Measurements from ENCODE around the gene SMG7.

SMG7 gene

DNA sequence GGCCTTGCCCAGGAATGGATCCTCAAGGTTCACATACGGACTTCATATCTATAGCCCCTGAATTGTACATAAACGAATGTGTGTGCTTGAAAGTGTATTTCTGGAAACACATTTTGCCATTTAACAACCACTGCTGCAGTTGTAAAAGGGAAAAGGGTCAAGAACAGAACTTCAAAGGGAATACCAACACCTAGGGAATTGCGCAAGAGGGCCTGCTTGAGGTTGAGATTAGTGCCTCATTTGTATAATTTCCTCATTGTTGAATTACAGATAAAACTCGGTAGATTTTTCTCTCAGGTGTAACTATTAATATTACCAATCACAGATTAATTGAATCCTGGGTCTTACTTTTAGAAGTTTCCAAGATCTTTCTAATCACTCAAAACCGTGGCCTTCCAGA lies 111.8 kb downstream of the SMG7 start:
- no peak overlapping the region for H3K9ac ChIP-seq (ENCODE audit: low read depth in 1 of 2, low read length in 2 of 2)
- H3K27ac ChIP-seq (ENCODE audit: low read depth, low read length) = no peak overlapping the region
- no peaks in the 10 kb centered on the region for H3K36me3 ChIP-seq (ENCODE audit: control insufficient read depth in 1 of 2, insufficient read depth in 2 of 2, low read length in 2 of 2)
- H3K4me3 ChIP-seq (ENCODE audit: low read depth in 1 of 2, low read length in 2 of 2) = no peak overlapping the region
- peaks cover 11 to 13% of the 10 kb centered on the region in 2 donors for H3K4me1 ChIP-seq (ENCODE audit: control insufficient read depth in 1 of 2, insufficient read depth in 2 of 2, low read length in 2 of 2)
- no peaks in the 10 kb centered on the region for H3K9me3 ChIP-seq (ENCODE audit: control insufficient read depth in 1 of 2, low read length in 2 of 2)
- no peaks in the 10 kb centered on the region for H3K27me3 ChIP-seq (ENCODE audit: control insufficient read depth in 1 of 2, insufficient read depth in 2 of 2, low read length in 2 of 2)

DNA sequence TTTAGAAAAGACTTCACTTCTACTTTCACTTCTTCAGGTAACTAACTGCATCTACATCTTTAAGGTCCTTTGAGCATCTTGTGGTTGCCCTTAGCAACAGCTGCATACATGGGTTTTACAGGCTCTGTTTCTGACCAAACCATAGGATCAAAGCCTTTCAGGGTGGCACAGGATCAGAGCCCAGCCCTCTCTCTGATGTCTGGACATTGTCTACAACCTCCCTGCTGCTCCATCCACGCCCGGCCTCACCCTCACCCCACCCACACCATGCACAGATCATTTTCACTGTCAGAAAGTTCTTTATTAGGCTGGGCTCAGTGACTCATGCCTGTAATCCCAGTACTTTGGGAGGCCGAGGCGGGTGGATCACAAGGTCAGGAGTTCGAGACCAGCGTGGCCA lies 112.7 kb downstream of the SMG7 start:
- H3K27ac ChIP-seq (ENCODE audit: low read depth, low read length) = no peak overlapping the region
- no peaks in the 10 kb centered on the region for H3K9me3 ChIP-seq (ENCODE audit: control insufficient read depth in 1 of 2, low read length in 2 of 2)
- peaks cover 13% of the 10 kb centered on the region in 2 donors for H3K4me1 ChIP-seq (ENCODE audit: control insufficient read depth in 1 of 2, insufficient read depth in 2 of 2, low read length in 2 of 2)
- H3K36me3 ChIP-seq (ENCODE audit: control insufficient read depth in 1 of 2, insufficient read depth in 2 of 2, low read length in 2 of 2) = no peaks in the 10 kb centered on the region
- H3K4me3 ChIP-seq (ENCODE audit: low read depth in 1 of 2, low read length in 2 of 2) = no peak overlapping the region
- no peaks in the 10 kb centered on the region for H3K27me3 ChIP-seq (ENCODE audit: control insufficient read depth in 1 of 2, insufficient read depth in 2 of 2, low read length in 2 of 2)
- no peak overlapping the region for H3K9ac ChIP-seq (ENCODE audit: low read depth in 1 of 2, low read length in 2 of 2)

DNA sequence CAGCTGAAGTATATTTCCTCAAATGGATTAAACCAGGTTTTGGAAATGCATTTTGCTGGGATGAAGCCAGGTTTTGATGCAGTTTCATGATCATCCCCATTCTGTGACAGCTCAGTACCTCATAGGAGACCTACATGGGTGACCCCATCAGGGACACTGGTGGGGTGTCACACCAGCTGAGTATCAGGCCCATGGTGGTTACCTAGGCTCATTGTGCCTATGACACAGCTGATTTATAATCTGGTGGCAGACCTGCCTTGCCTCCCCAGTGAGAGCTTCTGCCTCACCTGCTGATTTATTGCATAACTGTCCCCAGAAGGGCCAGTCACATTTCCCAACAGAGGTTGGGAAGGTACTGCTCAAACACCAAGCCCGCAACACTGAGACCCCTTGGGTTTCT lies 114.2 kb downstream of the SMG7 start:
- Histone ChIP-seq H3K4me1 (ENCODE audit: control insufficient read depth in 1 of 2, insufficient read depth in 2 of 2, low read length in 2 of 2) (peaks cover 13 to 18% of the 10 kb centered on the region in 2 donors), H3K4me3 (ENCODE audit: low read depth in 1 of 2, low read length in 2 of 2) (no peak overlapping the region), H3K9ac (ENCODE audit: low read depth in 1 of 2, low read length in 2 of 2) (no peak overlapping the region), H3K36me3 (ENCODE audit: control insufficient read depth in 1 of 2, insufficient read depth in 2 of 2, low read length in 2 of 2) (no peaks in the 10 kb centered on the region), H3K27me3 (ENCODE audit: control insufficient read depth in 1 of 2, insufficient read depth in 2 of 2, low read length in 2 of 2) (no peaks in the 10 kb centered on the region), H3K9me3 (ENCODE audit: control insufficient read depth in 1 of 2, low read length in 2 of 2) (no peaks in the 10 kb centered on the region), H3K27ac (ENCODE audit: low read depth, low read length) (no peak overlapping the region)

GRCh38 chr1:183586926-183587325 lies 114.6 kb downstream of the SMG7 start:
- Histone ChIP-seq H3K27ac (ENCODE audit: low read depth, low read length) (no peak overlapping the region), H3K4me1 (ENCODE audit: control insufficient read depth in 1 of 2, insufficient read depth in 2 of 2, low read length in 2 of 2) (peaks cover 13 to 18% of the 10 kb centered on the region in 2 donors), H3K9me3 (ENCODE audit: control insufficient read depth in 1 of 2, low read length in 2 of 2) (no peaks in the 10 kb centered on the region), H3K27me3 (ENCODE audit: control insufficient read depth in 1 of 2, insufficient read depth in 2 of 2, low read length in 2 of 2) (no peaks in the 10 kb centered on the region), H3K36me3 (ENCODE audit: control insufficient read depth in 1 of 2, insufficient read depth in 2 of 2, low read length in 2 of 2) (no peaks in the 10 kb centered on the region), H3K4me3 (ENCODE audit: low read depth in 1 of 2, low read length in 2 of 2) (no peak overlapping the region), H3K9ac (ENCODE audit: low read depth in 1 of 2, low read length in 2 of 2) (no peak overlapping the region)

- no peaks in the 10 kb centered on the region for H3K9me3 ChIP-seq (ENCODE audit: control insufficient read depth in 1 of 2, low read length in 2 of 2)
- H3K4me3 ChIP-seq (ENCODE audit: low read depth in 1 of 2, low read length in 2 of 2) = peak overlapping the region; percentile 4 to 6
- no peaks in the 10 kb centered on the region for H3K36me3 ChIP-seq (ENCODE audit: control insufficient read depth in 1 of 2, insufficient read depth in 2 of 2, low read length in 2 of 2)
- no peak overlapping the region for H3K27ac ChIP-seq (ENCODE audit: low read depth, low read length)
- no peak overlapping the region for H3K9ac ChIP-seq (ENCODE audit: low read depth in 1 of 2, low read length in 2 of 2)
- H3K4me1 ChIP-seq (ENCODE audit: control insufficient read depth in 1 of 2, insufficient read depth in 2 of 2, low read length in 2 of 2) = peaks cover 13 to 15% of the 10 kb centered on the region in 2 donors
- no peaks in the 10 kb centered on the region for H3K27me3 ChIP-seq (ENCODE audit: control insufficient read depth in 1 of 2, insufficient read depth in 2 of 2, low read length in 2 of 2)
Measured at GRCh38 chr1:183588827-183589226, 116.5 kb downstream of the SMG7 start.

DNA sequence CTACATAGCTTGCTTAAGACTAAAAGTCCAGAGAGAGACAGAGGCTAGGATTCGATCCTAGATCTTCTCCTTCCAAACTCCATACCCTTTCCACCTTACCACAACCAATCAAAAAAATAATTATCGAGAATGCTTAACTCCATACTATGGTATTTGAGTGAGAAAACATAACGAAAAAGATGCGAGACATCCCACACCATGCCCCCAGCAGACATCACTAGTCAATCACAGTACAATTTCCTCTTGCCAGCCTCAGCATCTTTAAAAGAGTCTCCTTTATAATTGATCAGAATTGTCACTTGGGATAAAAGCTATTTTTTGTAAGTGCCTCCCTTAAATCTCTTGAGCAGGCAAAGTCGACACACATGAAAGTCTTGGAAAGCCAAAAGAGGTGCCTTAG lies 117.1 kb downstream of the SMG7 start:
- peak overlapping the region; percentile 6 to 25 for H3K4me3 ChIP-seq (ENCODE audit: low read depth in 1 of 2, low read length in 2 of 2)
- H3K36me3 ChIP-seq (ENCODE audit: control insufficient read depth in 1 of 2, insufficient read depth in 2 of 2, low read length in 2 of 2) = no peaks in the 10 kb centered on the region
- H3K9me3 ChIP-seq (ENCODE audit: control insufficient read depth in 1 of 2, low read length in 2 of 2) = no peaks in the 10 kb centered on the region
- H3K4me1 ChIP-seq (ENCODE audit: control insufficient read depth in 1 of 2, insufficient read depth in 2 of 2, low read length in 2 of 2) = peaks cover 13% of the 10 kb centered on the region in 2 donors
- no peak overlapping the region for H3K27ac ChIP-seq (ENCODE audit: low read depth, low read length)
- no peak overlapping the region for H3K9ac ChIP-seq (ENCODE audit: low read depth in 1 of 2, low read length in 2 of 2)
- H3K27me3 ChIP-seq (ENCODE audit: control insufficient read depth in 1 of 2, insufficient read depth in 2 of 2, low read length in 2 of 2) = no peaks in the 10 kb centered on the region

DNA sequence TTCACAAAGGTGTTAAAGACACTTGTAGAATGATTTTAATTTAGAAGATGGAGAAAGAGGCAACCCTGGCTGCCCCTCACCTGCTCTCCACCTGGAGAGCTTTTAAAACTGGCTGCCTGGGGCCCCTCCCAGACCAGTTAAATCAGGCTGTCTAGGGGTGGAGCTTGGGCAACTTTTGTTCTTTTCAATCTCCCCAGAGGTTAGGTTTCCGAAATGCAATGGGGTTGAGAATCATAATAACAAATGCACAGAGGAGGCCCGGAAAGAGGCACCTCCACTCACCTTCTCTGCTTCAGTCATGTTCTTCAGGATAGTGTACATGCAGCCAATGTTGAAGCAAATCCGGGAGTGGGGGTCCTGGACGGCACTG lies 117.6 kb downstream of the SMG7 start:
- no peak overlapping the region for H3K9ac ChIP-seq (ENCODE audit: low read depth in 1 of 2, low read length in 2 of 2)
- no peaks in the 10 kb centered on the region for H3K9me3 ChIP-seq (ENCODE audit: control insufficient read depth in 1 of 2, low read length in 2 of 2)
- H3K4me1 ChIP-seq (ENCODE audit: control insufficient read depth in 1 of 2, insufficient read depth in 2 of 2, low read length in 2 of 2) = peaks cover 13% of the 10 kb centered on the region in 2 donors
- peak overlapping the region; percentile 7 to 25 for H3K4me3 ChIP-seq (ENCODE audit: low read depth in 1 of 2, low read length in 2 of 2)
- H3K27me3 ChIP-seq (ENCODE audit: control insufficient read depth in 1 of 2, insufficient read depth in 2 of 2, low read length in 2 of 2) = no peaks in the 10 kb centered on the region
- H3K27ac ChIP-seq (ENCODE audit: low read depth, low read length) = no peak overlapping the region
- H3K36me3 ChIP-seq (ENCODE audit: control insufficient read depth in 1 of 2, insufficient read depth in 2 of 2, low read length in 2 of 2) = no peaks in the 10 kb centered on the region

DNA sequence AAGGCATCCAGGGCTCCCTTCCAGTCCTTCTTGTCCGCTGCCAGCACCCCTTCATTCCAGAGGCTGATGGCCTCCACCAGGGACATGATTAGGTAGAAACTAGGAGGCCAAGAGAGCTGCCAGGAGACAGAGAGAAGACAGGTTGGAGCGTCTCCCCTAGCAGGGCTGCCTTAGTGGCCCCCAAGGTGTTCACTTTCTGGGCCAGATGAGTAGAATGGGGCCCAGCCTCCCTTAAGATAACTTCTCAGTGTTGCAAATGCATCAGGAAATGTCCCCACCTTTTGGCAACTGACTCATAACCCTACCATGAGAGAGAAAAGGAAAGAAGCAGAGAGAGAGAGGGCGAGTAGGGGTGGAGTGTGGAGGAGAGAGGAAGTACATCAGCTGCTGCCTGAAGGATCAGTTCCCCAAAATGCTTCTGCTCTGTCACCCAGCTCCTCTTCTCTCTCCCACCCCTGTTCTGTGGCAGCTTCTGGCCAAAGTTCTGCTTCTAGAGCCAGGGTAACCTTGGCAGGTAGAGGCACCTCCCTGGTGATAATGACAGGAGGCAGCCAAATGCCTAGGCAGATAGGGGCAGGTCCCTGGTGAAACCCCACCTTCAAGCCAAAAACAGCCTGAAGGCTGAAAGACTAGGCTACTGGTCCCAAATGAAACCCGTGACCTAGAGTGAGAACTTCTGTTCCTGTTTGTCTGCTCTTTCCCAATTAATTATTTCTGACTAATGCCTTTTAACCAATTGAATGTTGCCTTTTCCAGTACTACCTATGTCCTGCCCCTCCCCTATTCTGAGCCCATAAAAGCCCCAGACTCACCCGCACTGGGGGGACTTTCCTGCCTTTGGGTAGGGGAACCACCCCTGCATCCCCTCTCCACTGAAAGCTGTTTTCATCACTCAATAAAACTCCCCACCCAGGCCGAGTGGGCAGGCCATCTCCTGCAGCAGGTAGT lies 118.2 kb downstream of the SMG7 start, which contains the start of gene NCF2:
Gene NCF2, minus strand, starts transcription at position 216 of the 948 bp plus-strand sequence. Its CDS starts 130 bp downstream, at position 86.
- Histone ChIP-seq H3K4me3 (ENCODE audit: low read depth in 1 of 2, low read length in 2 of 2) (peak within 1 kb of the TSS; percentile 7 to 25), H3K27ac (ENCODE audit: low read depth, low read length) (no peak within 1 kb of the TSS), H3K27me3 (ENCODE audit: control insufficient read depth in 1 of 2, insufficient read depth in 2 of 2, low read length in 2 of 2) (no peaks in the 10 kb centered on the region), H3K36me3 (ENCODE audit: control insufficient read depth in 1 of 2, insufficient read depth in 2 of 2, low read length in 2 of 2) (no peaks in the 10 kb centered on the region), H3K9ac (ENCODE audit: low read depth in 1 of 2, low read length in 2 of 2) (no peak within 1 kb of the TSS), H3K9me3 (ENCODE audit: control insufficient read depth in 1 of 2, low read length in 2 of 2) (no peaks in the 10 kb centered on the region), H3K4me1 (ENCODE audit: control insufficient read depth in 1 of 2, insufficient read depth in 2 of 2, low read length in 2 of 2) (peaks cover 13% of the 10 kb centered on the region in 2 donors)

DNA sequence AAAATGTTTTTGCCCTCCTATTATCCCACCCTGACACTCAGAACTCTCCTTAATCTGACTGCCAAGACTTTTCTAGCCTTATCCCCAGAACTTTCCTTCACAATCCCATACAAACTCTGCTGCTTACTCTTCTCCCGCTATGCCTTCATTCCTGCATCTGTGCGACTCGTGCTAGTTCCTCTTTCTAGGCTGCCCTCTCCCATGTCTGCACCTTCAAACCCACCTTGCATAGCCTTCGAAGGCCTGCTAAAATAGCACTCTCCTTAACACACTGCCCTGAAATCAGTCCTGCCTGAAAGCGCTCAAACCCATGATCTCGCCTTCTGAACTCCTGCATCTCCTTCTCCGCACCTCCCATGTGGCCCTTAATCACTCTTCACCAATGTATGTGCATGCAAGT lies 120.4 kb downstream of the SMG7 start:
- Histone ChIP-seq H3K27ac (ENCODE audit: low read depth, low read length) (no peak overlapping the region), H3K9me3 (ENCODE audit: control insufficient read depth in 1 of 2, low read length in 2 of 2) (no peaks in the 10 kb centered on the region), H3K27me3 (ENCODE audit: control insufficient read depth in 1 of 2, insufficient read depth in 2 of 2, low read length in 2 of 2) (no peaks in the 10 kb centered on the region), H3K9ac (ENCODE audit: low read depth in 1 of 2, low read length in 2 of 2) (no peak overlapping the region), H3K4me3 (ENCODE audit: low read depth in 1 of 2, low read length in 2 of 2) (no peak overlapping the region), H3K4me1 (ENCODE audit: control insufficient read depth in 1 of 2, insufficient read depth in 2 of 2, low read length in 2 of 2) (peaks cover 13% of the 10 kb centered on the region in 2 donors), H3K36me3 (ENCODE audit: control insufficient read depth in 1 of 2, insufficient read depth in 2 of 2, low read length in 2 of 2) (no peaks in the 10 kb centered on the region)

DNA sequence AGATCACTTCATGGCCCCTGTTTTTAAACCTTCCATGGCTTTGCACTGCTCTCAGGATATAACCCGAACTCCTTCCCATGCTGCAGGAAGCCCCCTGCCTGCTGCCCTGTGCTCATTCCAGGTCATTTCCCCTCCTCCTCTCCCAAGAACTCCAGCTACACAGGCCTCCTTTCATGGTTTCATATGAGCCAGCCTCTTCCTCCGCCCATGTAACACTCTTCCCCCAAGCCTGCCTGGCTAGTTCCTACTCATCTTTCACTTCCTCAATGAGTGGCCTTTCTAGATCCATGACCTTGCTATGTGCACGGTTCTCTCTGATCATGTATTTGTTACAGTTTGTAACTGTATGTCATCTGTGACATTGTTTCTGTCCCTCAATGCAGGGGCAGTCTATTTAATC lies 121.1 kb downstream of the SMG7 start:
- Histone ChIP-seq H3K4me1 (ENCODE audit: control insufficient read depth in 1 of 2, insufficient read depth in 2 of 2, low read length in 2 of 2) (peaks cover 13% of the 10 kb centered on the region in 2 donors), H3K36me3 (ENCODE audit: control insufficient read depth in 1 of 2, insufficient read depth in 2 of 2, low read length in 2 of 2) (no peaks in the 10 kb centered on the region), H3K27me3 (ENCODE audit: control insufficient read depth in 1 of 2, insufficient read depth in 2 of 2, low read length in 2 of 2) (no peaks in the 10 kb centered on the region), H3K9me3 (ENCODE audit: control insufficient read depth in 1 of 2, low read length in 2 of 2) (no peaks in the 10 kb centered on the region), H3K4me3 (ENCODE audit: low read depth in 1 of 2, low read length in 2 of 2) (no peak overlapping the region), H3K27ac (ENCODE audit: low read depth, low read length) (no peak overlapping the region), H3K9ac (ENCODE audit: low read depth in 1 of 2, low read length in 2 of 2) (no peak overlapping the region)

Data from duodenal mucosa (tissue), 2 donors.